ENCODE data around the gene DAPK2. TPM values are rescaled to one million over a fixed set of nuclear protein-coding genes. Genes with fewer than 3 reads are reported as not detected.
A peak's percentile ranks its signal among the peaks of the same experiment; 100 is the strongest.

DAPK2 gene
- total RNA-seq, 1 donor from 2014 or later = 43.4 TPM

DNA sequence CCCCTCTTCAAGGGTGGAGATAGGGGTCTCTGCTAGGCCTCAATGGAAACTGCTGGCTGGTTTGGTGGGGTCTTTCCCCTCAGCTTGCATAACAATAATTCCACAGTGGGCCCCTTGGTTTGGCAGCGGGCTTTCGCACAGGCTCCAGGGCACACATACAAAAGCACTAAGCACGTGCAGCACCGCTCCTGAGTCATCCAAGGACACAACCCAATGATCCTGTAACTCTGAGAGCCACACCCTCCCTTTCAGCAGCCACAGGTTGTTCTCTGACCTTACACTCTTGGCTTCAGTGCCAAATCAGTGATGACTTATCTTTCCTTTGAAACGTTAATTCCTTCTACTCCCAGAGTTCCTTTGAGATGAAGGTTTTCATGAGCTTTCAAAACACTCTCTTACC is 41.7 kb downstream of the DAPK2 start:
- intact Hi-C loops (cut with micrococcal nuclease) = no loop called here
- DNase-seq (no peak), ATAC-seq (peak; percentile 58)

- intact Hi-C loops (cut with micrococcal nuclease) = no loop called here
- no peak for ATAC-seq
These were observed 42.2 kb downstream of the DAPK2 start for GRCh38 chr15:64004056-64004455.

GRCh38 chr15:64003182-64003581 is 43.1 kb downstream of the DAPK2 start:
- DNase-seq = no peak
- peak; percentile 38 for ATAC-seq
- intact Hi-C loops (cut with micrococcal nuclease) = no loop called here

More at GRCh38 chr15:64004056-64004455, 42.2 kb downstream of the DAPK2 start:
- no peak for DNase-seq

DNA sequence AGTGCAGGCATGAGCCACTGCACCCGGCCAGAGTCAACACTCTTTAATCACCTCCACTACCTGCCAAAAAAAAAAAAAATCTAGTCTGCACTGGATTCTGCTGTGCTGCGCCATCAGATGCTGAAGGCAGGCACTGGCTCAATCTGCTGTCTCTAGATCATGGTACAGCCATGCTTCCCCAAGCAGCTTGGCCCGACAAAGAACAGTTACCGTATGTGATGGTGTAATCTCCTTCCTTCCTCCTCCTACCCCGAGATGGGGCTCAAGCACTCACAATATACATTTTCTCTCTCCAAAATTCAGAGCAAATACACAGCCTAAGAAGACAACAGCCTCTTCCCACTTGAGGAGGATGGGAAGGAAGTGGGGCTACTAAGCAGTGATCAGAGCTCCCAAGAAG is 45.1 kb downstream of the DAPK2 start:
- DNase-seq (no peak), ATAC-seq (peak; percentile 6)
- intact Hi-C loops (cut with micrococcal nuclease) = no loop called here

GRCh38 chr15:64000183-64000951 is 45.9 kb downstream of the DAPK2 start:
- ATAC-seq (no peak), DNase-seq (no peak)
- intact Hi-C loops (cut with micrococcal nuclease) = no loop called here

GRCh38 chr15:63999177-63999576 is 47.1 kb downstream of the DAPK2 start:
- peak; percentile 34 for ATAC-seq
- intact Hi-C loops (cut with micrococcal nuclease) = no loop called here
- no peak for DNase-seq

DNA sequence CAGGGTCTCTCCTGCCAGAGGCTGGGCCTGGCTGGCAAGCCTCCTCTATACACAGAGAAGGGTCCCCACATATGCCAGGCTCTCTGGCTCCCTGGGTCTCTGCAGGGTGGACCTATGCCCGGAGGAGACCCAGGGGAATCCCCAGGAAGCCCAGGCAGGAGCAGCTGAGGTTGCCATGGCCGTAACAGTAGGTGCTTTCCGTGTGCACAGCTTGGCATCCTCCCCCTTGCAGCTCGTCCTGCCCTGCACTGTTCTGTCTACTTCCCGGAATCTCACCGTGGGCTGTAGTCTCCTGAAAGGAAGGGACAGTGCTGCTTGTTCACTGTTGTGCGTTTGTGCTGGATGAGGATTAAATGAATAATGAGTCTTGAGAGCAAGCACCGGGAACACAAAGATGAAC is 47.8 kb downstream of the DAPK2 start:
- DNase-seq (no peak), ATAC-seq (peak; percentile 43)
- intact Hi-C loops (cut with micrococcal nuclease) = no loop called here

GRCh38 chr15:63997715-63998442 is 48.4 kb downstream of the DAPK2 start:
- no peak for DNase-seq
- intact Hi-C loops (cut with micrococcal nuclease) = no loop called here
- ATAC-seq = no peak

DNA sequence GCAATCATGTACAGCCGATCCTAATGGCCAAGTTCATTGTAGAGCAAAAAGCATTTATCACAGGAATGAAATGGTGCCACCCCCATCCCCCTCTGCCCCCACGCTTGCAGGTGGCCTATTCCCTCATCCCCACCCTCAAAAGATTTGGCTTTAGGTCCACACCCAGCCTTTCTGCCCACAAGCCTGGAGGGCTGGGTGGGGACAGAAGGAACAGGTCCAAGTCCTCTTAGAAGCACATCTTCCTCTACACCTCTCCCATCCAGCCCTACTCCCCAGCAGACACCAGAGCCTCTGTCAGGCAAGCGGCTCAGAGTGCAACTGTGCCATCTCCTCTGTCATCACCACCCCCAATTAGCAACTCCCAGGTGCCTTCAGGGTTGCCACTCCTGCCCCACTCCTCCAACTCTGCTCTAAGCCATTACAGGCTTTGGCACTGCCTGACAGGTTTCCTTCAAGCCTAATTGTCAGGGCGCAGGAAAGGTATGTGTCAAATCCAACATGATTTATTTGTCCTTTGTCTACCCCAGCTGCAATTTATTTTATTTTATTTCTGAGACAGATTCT is 49.4 kb downstream of the DAPK2 start:
- ATAC-seq = no peak
- no peak for DNase-seq
- intact Hi-C loops (cut with micrococcal nuclease) = no loop called here

GRCh38 chr15:63995789-63996188 is 50.5 kb downstream of the DAPK2 start:
- ATAC-seq = no peak
- no peak for DNase-seq
- intact Hi-C loops (cut with micrococcal nuclease) = no loop called here

GRCh38 chr15:63994073-63994600 is 52.1 kb downstream of the DAPK2 start:
- intact Hi-C loops (cut with micrococcal nuclease) = no loop called here
- ATAC-seq (no peak), DNase-seq (no peak)

DNA sequence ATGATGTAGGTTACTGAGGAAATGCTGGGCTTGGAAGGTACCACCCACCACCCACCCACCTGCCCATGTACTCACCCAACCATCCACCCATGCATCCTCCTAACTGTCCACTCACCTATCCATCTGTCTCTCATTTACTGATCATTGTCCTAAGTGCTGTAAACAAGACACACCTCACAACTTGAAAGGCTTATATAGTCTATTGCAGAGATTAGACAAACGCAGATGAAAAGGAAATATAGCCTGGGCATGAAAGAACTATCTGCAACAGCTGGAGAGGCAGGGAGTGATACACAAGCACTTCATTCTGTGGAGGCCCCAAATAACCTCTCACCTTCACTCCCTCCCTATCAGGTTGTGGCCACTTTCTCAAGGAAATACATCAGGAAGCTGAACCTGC is 54.0 kb downstream of the DAPK2 start:
- ATAC-seq (no peak), DNase-seq (no peak)
- intact Hi-C loops (cut with micrococcal nuclease) = no loop called here

DNA sequence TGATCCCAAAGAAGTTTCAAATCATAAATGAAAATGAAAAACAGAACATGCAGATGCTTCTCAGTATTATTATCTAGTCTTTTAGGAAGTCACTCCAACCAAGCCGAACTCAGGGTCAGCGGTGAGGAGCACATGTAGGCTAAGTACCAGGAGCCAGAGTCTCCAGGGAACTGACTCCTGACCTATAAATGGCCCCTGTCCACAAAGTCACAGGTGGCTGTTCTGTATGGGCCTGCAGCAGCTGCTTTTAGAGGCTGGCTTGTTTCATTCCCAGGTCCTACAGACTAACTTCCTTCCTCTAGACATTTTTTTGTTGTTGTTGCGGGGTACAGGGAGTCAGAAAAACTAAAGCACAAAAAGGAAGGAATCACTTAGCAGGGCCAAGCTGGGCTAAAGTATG is 54.6 kb downstream of the DAPK2 start:
- intact Hi-C loops (cut with micrococcal nuclease) = no loop called here
- DNase-seq (no peak), ATAC-seq (peak; percentile 39)

GRCh38 chr15:63990454-63990853 is 55.8 kb downstream of the DAPK2 start:
- ATAC-seq = no peak
- DNase-seq = no peak
- intact Hi-C loops (cut with micrococcal nuclease) = no loop called here

- intact Hi-C loops (cut with micrococcal nuclease) = no loop called here
- no peak for DNase-seq
- no peak for ATAC-seq
These were observed 58.4 kb downstream of the DAPK2 start for GRCh38 chr15:63987796-63988378.

DNA sequence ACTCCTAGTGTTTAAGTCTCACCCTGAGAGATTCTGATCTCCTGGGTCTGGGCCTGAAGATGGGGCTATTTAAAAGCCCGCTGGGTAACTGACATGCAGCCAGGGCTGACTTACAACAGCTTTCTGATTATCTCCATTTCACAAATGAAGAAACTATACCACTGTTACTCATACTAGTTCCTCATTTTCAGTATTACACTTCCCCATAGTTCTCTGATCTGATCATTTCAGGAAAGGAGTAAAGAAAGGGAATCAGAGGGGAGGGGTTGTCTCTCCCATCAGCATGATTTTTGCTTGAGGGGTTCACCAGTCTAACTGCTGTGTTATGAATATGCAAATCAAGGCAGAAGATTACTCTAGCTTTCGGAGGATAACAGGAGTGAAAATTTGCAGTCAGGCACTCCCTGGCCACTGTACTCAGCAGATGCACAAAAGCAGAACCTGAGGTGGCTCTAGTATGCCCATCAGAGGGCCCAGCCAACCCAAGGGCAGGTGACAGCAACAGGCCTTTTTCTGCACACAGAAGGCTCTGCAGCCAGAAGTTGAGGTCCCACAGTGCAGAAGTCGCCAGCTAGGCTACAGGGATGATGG is 59.4 kb downstream of the DAPK2 start:
- ATAC-seq (no peak), DNase-seq (no peak)
- intact Hi-C loops (cut with micrococcal nuclease) = no loop called here

- intact Hi-C loops (cut with micrococcal nuclease) = no loop called here
These were observed 60.1 kb downstream of the DAPK2 start for GRCh38 chr15:63986185-63986680.

DNA sequence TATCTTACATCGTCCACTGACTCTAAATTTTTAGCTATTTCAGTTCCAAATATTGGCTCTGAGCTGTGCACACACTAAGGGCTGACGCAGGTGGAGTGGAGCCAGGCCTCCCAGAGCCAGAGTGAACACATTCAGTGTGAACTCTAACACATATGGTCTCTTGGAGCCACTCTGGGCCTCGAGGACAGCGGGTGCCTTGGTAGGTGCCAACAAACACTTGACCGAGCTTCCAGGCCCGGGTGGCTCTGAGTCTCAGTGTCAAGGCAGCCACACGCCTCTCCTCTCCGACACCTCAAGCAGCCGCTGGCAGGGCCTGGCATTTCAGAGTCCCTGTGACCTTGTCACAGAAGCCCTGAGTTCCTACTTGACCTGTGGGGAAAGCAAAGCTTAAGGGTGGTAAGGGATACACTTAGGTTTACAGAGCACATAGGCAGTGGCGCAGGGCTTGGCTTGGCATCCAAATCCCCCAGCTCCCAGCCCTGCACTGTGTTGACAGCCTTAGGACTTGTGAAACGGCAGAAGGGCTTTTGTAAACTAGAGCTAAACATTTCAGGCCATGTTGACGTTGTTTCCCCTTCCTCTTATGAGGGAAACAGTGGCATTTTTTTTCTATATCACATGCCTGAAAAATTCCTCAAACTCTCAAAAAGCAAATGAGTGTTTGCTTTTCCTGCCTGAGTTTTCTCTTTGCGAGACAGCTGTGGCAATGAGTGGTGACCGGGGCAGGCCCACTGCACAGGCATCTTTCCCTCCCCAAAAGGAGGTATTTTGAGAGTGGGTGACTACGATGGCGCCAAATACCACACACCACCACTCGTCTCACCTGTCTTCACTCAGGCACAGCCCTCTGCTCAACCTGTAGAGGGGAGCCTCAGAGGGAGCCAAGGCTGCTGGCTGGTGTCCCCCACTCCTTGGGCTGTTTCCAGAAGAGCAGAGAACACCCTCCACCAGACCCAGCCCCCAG is 60.8 kb downstream of the DAPK2 start:
- ATAC-seq = peak; percentile 90
- intact Hi-C loops (cut with micrococcal nuclease) = no loop called here
- DNase-seq = peak; percentile 91

More at GRCh38 chr15:63986185-63986680, 60.1 kb downstream of the DAPK2 start:
- DNase-seq (no peak), ATAC-seq (no peak)

Measured in left ventricle myocardium superior (tissue), 1 donor.